ENCODE measurements around the gene HECTD4.

- no peak for TF ChIP-seq CTCF (conservative IDR thresholded peaks at IDR 0.05)
- TF ChIP-seq ZFX (IDR thresholded peaks at IDR 0.05), result no peak
Observed at GRCh38 chr12:112321245-112321644, 61.0 kb downstream of the HECTD4 start.
